ENCODE results near the gene XDH.

DNA sequence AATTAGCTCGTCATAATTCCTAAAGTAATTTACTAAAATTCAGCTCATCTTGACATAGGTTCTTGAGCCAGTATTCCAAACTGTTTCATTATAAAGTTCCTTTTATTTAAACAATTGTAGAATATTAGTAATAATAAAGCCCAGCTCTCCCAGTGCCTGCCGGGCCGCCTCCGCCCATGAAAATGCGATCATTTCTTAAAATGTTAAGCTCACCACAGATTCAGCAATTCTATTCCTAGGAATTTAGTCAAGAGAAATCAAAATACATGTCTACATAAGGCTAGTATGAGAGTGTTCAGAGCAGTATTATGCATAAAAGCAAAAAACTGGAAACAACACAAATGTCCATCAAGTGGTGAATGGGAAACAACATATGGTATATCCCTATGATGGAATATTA lies 52.0 kb downstream of the XDH start:
- TF ChIP-seq, protein P1, sequence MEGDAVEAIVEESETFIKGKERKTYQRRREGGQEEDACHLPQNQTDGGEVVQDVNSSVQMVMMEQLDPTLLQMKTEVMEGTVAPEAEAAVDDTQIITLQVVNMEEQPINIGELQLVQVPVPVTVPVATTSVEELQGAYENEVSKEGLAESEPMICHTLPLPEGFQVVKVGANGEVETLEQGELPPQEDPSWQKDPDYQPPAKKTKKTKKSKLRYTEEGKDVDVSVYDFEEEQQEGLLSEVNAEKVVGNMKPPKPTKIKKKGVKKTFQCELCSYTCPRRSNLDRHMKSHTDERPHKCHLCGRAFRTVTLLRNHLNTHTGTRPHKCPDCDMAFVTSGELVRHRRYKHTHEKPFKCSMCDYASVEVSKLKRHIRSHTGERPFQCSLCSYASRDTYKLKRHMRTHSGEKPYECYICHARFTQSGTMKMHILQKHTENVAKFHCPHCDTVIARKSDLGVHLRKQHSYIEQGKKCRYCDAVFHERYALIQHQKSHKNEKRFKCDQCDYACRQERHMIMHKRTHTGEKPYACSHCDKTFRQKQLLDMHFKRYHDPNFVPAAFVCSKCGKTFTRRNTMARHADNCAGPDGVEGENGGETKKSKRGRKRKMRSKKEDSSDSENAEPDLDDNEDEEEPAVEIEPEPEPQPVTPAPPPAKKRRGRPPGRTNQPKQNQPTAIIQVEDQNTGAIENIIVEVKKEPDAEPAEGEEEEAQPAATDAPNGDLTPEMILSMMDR (conservative IDR thresholded peaks at IDR 0.05 in 1 of 2, IDR thresholded peaks at IDR 0.05 in 1 of 2; ENCODE audit: low read depth in 1 of 2, low read length in 2 of 2) = no peak
- TF ChIP-seq EZH2 (IDR thresholded peaks at IDR 0.05; ENCODE audit: low read length, missing control alignments) = no peak
